ENCODE data around the gene RCAN2. TPM values are rescaled to one million over a fixed set of nuclear protein-coding genes. Genes with fewer than 3 reads are reported as not detected.

Gene RCAN2
- total RNA-seq, 1 donor from 2014 or later = 4.6 TPM

GRCh38 chr6:46329568-46329967 is 161.7 kb downstream of the RCAN2 start:
- Mint-ChIP-seq H3K27me3 (no peaks in the 10 kb centered on the region), H3K4me3 (no peak overlapping the region), H3K4me1 (ENCODE audit: unreplicated experiment) (peaks cover 8% of the 10 kb centered on the region), H3K36me3 (no peaks in the 10 kb centered on the region), H3K9me3 (no peaks in the 10 kb centered on the region), H3K27ac (no peak overlapping the region)
- TF ChIP-seq CTCF (conservative IDR thresholded peaks at IDR 0.05) = no peak
- no peak for DNase-seq (ENCODE audit: extremely low spot score, unreplicated experiment)

GRCh38 chr6:46327779-46328178 is 163.5 kb downstream of the RCAN2 start:
- TF ChIP-seq CTCF (conservative IDR thresholded peaks at IDR 0.05) = no peak
- H3K36me3 Mint-ChIP-seq = no peaks in the 10 kb centered on the region
- no peaks in the 10 kb centered on the region for H3K9me3 Mint-ChIP-seq

GRCh38 chr6:46325561-46326530 is 165.4 kb downstream of the RCAN2 start:
- no peaks in the 10 kb centered on the region for H3K27me3 Mint-ChIP-seq
- no peak for DNase-seq (ENCODE audit: extremely low spot score, unreplicated experiment)
- H3K36me3 Mint-ChIP-seq = no peaks in the 10 kb centered on the region
- H3K4me1 Mint-ChIP-seq (ENCODE audit: unreplicated experiment) = peaks cover 8% of the 10 kb centered on the region
- no peaks in the 10 kb centered on the region for H3K9me3 Mint-ChIP-seq
- H3K4me3 Mint-ChIP-seq = peak overlapping the region; percentile 29
- peak overlapping the region; percentile 14 for H3K27ac Mint-ChIP-seq
- TF ChIP-seq CTCF (conservative IDR thresholded peaks at IDR 0.05) = no peak

More at GRCh38 chr6:46327779-46328178, 163.5 kb downstream of the RCAN2 start:
- H3K27me3 Mint-ChIP-seq = no peaks in the 10 kb centered on the region
- no peak for DNase-seq (ENCODE audit: extremely low spot score, unreplicated experiment)
- H3K4me1 Mint-ChIP-seq (ENCODE audit: unreplicated experiment) = peaks cover 8% of the 10 kb centered on the region
- H3K4me3 Mint-ChIP-seq = no peak overlapping the region
- no peak overlapping the region for H3K27ac Mint-ChIP-seq

- H3K4me1 Mint-ChIP-seq (ENCODE audit: unreplicated experiment) = peaks cover 8% of the 10 kb centered on the region
- no peaks in the 10 kb centered on the region for H3K27me3 Mint-ChIP-seq
- no peak for DNase-seq (ENCODE audit: extremely low spot score, unreplicated experiment)
- no peak overlapping the region for H3K27ac Mint-ChIP-seq
- no peaks in the 10 kb centered on the region for H3K36me3 Mint-ChIP-seq
- peak overlapping the region; percentile 29 for H3K4me3 Mint-ChIP-seq
- no peaks in the 10 kb centered on the region for H3K9me3 Mint-ChIP-seq
- TF ChIP-seq CTCF (conservative IDR thresholded peaks at IDR 0.05) = no peak
Measured at GRCh38 chr6:46324706-46325105, 166.5 kb downstream of the RCAN2 start.

- Mint-ChIP-seq H3K27me3 (no peaks in the 10 kb centered on the region), H3K4me1 (ENCODE audit: unreplicated experiment) (peaks cover 8% of the 10 kb centered on the region), H3K27ac (no peak overlapping the region), H3K9me3 (no peaks in the 10 kb centered on the region), H3K4me3 (no peak overlapping the region), H3K36me3 (no peaks in the 10 kb centered on the region)
- DNase-seq (ENCODE audit: extremely low spot score, unreplicated experiment) = no peak
- TF ChIP-seq CTCF (conservative IDR thresholded peaks at IDR 0.05) = no peak
Measured at GRCh38 chr6:46323966-46324622, 167.2 kb downstream of the RCAN2 start.

Measured in type B pancreatic cell (in vitro differentiated cells).